ENCODE results near the gene B4GALNT4. TPM values are rescaled to one million over a fixed set of nuclear protein-coding genes. Genes with fewer than 3 reads are reported as not detected.

The B4GALNT4 gene
- total RNA-seq, 1 donor = 2.2 TPM

GRCh38 chr11:395866-396265 is 26.6 kb downstream of the B4GALNT4 start:
- DNase-seq (ENCODE audit: insufficient read length, low spot score, missing footprints) = no peak
- no peak for TF ChIP-seq CTCF (IDR thresholded peaks at IDR 0.05; ENCODE audit: extremely low read depth, low read depth, low read length)
- H3K36me3 ChIP-seq (ENCODE audit: insufficient read depth, low read length) = no peaks in the 10 kb centered on the region

GRCh38 chr11:396511-396947 is 27.2 kb downstream of the B4GALNT4 start:
- Histone ChIP-seq H4K20me1 (ENCODE audit: insufficient read depth, low read length) (no peaks in the 10 kb centered on the region), H3K36me3 (ENCODE audit: insufficient read depth, low read length) (no peaks in the 10 kb centered on the region), H3K27ac (ENCODE audit: low read depth, low read length) (no peak overlapping the region), H2AFZ (ENCODE audit: low read length) (peak overlapping the region; percentile 47), H3K27me3 (ENCODE audit: insufficient read depth, low read length) (no peaks in the 10 kb centered on the region), H3K4me2 (ENCODE audit: insufficient read depth, low read length) (peak overlapping the region; percentile 61), H3K4me1 (ENCODE audit: insufficient read depth, low read length) (peaks cover 21% of the 10 kb centered on the region), H3K9me3 (ENCODE audit: low read depth, low read length) (no peaks in the 10 kb centered on the region), H3K79me2 (ENCODE audit: insufficient read depth, low read length) (no peaks in the 10 kb centered on the region), H3K4me3 (ENCODE audit: insufficient read depth, low read length) (peak overlapping the region; percentile 67)
- peak; percentile 99 for DNase-seq (ENCODE audit: insufficient read length, low spot score, missing footprints)
- peak; percentile 30 for TF ChIP-seq CTCF (IDR thresholded peaks at IDR 0.05; ENCODE audit: extremely low read depth, low read depth, low read length)

More at GRCh38 chr11:395866-396265, 26.6 kb downstream of the B4GALNT4 start:
- no peak overlapping the region for H3K4me3 ChIP-seq (ENCODE audit: insufficient read depth, low read length)
- H3K4me1 ChIP-seq (ENCODE audit: insufficient read depth, low read length) = peaks cover 21% of the 10 kb centered on the region
- no peak overlapping the region for H3K4me2 ChIP-seq (ENCODE audit: insufficient read depth, low read length)
- H3K27me3 ChIP-seq (ENCODE audit: insufficient read depth, low read length) = no peaks in the 10 kb centered on the region
- H3K27ac ChIP-seq (ENCODE audit: low read depth, low read length) = no peak overlapping the region
- no peaks in the 10 kb centered on the region for H3K9me3 ChIP-seq (ENCODE audit: low read depth, low read length)
- H2AFZ ChIP-seq (ENCODE audit: low read length) = no peak overlapping the region
- no peaks in the 10 kb centered on the region for H3K79me2 ChIP-seq (ENCODE audit: insufficient read depth, low read length)
- H4K20me1 ChIP-seq (ENCODE audit: insufficient read depth, low read length) = no peaks in the 10 kb centered on the region

GRCh38 chr11:396948-397548 is 27.7 kb downstream of the B4GALNT4 start:
- DNase-seq (ENCODE audit: insufficient read length, low spot score, missing footprints) = peak; percentile 99

More at GRCh38 chr11:396948-397548, 27.7 kb downstream of the B4GALNT4 start:
- Histone ChIP-seq H3K79me2 (ENCODE audit: insufficient read depth, low read length) (no peaks in the 10 kb centered on the region), H3K27ac (ENCODE audit: low read depth, low read length) (no peak overlapping the region), H3K27me3 (ENCODE audit: insufficient read depth, low read length) (no peaks in the 10 kb centered on the region), H3K4me2 (ENCODE audit: insufficient read depth, low read length) (peak overlapping the region; percentile 61), H2AFZ (ENCODE audit: low read length) (peak overlapping the region; percentile 47), H3K4me3 (ENCODE audit: insufficient read depth, low read length) (peak overlapping the region; percentile 67), H3K9me3 (ENCODE audit: low read depth, low read length) (no peaks in the 10 kb centered on the region), H3K36me3 (ENCODE audit: insufficient read depth, low read length) (no peaks in the 10 kb centered on the region), H4K20me1 (ENCODE audit: insufficient read depth, low read length) (no peaks in the 10 kb centered on the region), H3K4me1 (ENCODE audit: insufficient read depth, low read length) (peaks cover 21% of the 10 kb centered on the region)
- TF ChIP-seq CTCF (IDR thresholded peaks at IDR 0.05; ENCODE audit: extremely low read depth, low read depth, low read length) = peak; percentile 24
